ENCODE results near the gene GPX8. TPM values are rescaled to one million over a fixed set of nuclear protein-coding genes. Genes with fewer than 3 reads are reported as not detected.

The GPX8 gene
- polyA plus RNA-seq, 3 donors = not detected

GRCh38 chr5:55172937-55173686 lies 13.1 kb downstream of the GPX8 start, which contains the start of gene CDC20B:
Gene CDC20B, minus strand, starts transcription at chr5:55173177. Its CDS starts 177 bp downstream, at chr5:55173000.
- H3K27ac Mint-ChIP-seq = peak within 1 kb of the TSS; percentile 50 to 91 (median 80)
- H3K36me3 Mint-ChIP-seq = peaks cover 0 to 6% of the 10 kb centered on the region in 2 donors
- peak within 1 kb of the TSS; percentile 77 for H3K4me2 ChIP-seq (replicated peaks; ENCODE audit: extremely low read depth, low read length, poor library complexity, severe bottlenecking)
- WGBS (ENCODE audit: insufficient coverage) = under 1% methylated on average over 57 of the region's 69 CpGs
- peaks cover 57 to 78% of the 10 kb centered on the region in 2 donors for H3K27me3 ChIP-seq (ENCODE audit: control insufficient read depth in 2 of 2, insufficient read depth in 2 of 2, low read length in 2 of 2)
- DNase-seq = peak; percentile 55 to 79 (median 57)
- H3K4me3 Mint-ChIP-seq = peak within 1 kb of the TSS; percentile 84 to 94
- peaks cover 2 to 22% (median 7%) of the 10 kb centered on the region in 7 donors for H3K9me3 Mint-ChIP-seq
- peaks cover 36% of the 10 kb centered on the region for H3K4me1 Mint-ChIP-seq
- peak within 1 kb of the TSS in 1 of 2 donors; percentile 60 for H3K27ac ChIP-seq (ENCODE audit: low read depth in 1 of 2, low read length in 2 of 2)
- peak within 1 kb of the TSS; percentile 80 for H2AFZ ChIP-seq (ENCODE audit: insufficient read depth, low read depth, low read length, poor library complexity, severe bottlenecking)
- TF ChIP-seq, protein P1, sequence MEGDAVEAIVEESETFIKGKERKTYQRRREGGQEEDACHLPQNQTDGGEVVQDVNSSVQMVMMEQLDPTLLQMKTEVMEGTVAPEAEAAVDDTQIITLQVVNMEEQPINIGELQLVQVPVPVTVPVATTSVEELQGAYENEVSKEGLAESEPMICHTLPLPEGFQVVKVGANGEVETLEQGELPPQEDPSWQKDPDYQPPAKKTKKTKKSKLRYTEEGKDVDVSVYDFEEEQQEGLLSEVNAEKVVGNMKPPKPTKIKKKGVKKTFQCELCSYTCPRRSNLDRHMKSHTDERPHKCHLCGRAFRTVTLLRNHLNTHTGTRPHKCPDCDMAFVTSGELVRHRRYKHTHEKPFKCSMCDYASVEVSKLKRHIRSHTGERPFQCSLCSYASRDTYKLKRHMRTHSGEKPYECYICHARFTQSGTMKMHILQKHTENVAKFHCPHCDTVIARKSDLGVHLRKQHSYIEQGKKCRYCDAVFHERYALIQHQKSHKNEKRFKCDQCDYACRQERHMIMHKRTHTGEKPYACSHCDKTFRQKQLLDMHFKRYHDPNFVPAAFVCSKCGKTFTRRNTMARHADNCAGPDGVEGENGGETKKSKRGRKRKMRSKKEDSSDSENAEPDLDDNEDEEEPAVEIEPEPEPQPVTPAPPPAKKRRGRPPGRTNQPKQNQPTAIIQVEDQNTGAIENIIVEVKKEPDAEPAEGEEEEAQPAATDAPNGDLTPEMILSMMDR (IDR thresholded peaks at IDR 0.05) = no peak
- peaks cover 0 to 13% of the 10 kb centered on the region in 2 donors for H3K9me3 ChIP-seq (replicated peaks in 1 of 2; ENCODE audit: control insufficient read depth in 1 of 2, insufficient read depth in 1 of 2, low read length in 2 of 2)
- H3K9ac ChIP-seq (ENCODE audit: insufficient read depth, low read length, poor library complexity, severe bottlenecking) = peak within 1 kb of the TSS; percentile 38
- peak within 1 kb of the TSS; percentile 48 to 73 (median 55) for H3K4me3 ChIP-seq (replicated peaks in 1 of 3; ENCODE audit: low read depth in 2 of 3, low read length in 3 of 3)
- peaks cover 68 to 79% (median 70%) of the 10 kb centered on the region in 3 donors for H3K27me3 Mint-ChIP-seq (ENCODE audit: low read depth in 3 of 3)
- H3K4me1 ChIP-seq (ENCODE audit: control insufficient read depth in 1 of 2, insufficient read depth in 2 of 2, low read length in 2 of 2) = peaks cover 32 to 34% of the 10 kb centered on the region in 2 donors
- intact Hi-C loops (cut with micrococcal nuclease) = no loop called here
- no peaks in the 10 kb centered on the region for H4K20me1 ChIP-seq (ENCODE audit: insufficient read depth, low read length)
- H3K79me2 ChIP-seq (ENCODE audit: insufficient read depth, low read length) = no peaks in the 10 kb centered on the region
- no peaks in the 10 kb centered on the region for H3K36me3 ChIP-seq (replicated peaks in 1 of 2; ENCODE audit: control insufficient read depth in 1 of 2, insufficient read depth in 2 of 2, low read length in 2 of 2)

DNA sequence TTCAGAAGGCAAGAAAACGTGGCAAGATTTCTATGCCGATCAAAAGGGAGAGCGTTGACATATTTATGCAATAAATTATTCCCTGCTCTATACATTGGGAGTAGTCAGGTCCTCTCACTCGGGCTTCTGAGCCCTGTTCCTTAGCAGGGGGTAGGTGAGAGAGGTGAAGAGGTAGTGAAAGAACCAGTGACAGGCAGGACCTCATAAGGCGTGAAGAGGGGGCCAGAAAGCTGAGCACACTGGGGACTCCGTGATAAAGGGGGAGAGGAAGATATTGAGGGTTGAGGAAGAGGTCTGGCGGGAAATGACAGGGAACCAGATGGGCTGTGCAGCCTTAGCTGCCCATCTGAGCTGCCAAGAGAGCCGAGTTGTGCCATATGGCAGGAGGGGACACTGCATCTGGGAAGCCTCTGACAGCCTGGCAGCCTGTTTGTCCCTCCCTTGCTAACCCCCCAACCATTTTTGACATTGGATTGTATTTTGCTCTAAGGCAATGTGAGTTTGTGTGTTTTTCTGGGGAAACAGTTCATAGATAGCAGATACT lies 13.8 kb downstream of the GPX8 start:
- Histone ChIP-seq H3K27ac (ENCODE audit: low read depth in 1 of 2, low read length in 2 of 2) (peak overlapping the region in 1 of 2 donors; percentile 21), H3K9me3 (replicated peaks in 1 of 2; ENCODE audit: control insufficient read depth in 1 of 2, insufficient read depth in 1 of 2, low read length in 2 of 2) (peaks cover 0 to 13% of the 10 kb centered on the region in 2 donors), H4K20me1 (ENCODE audit: insufficient read depth, low read length) (no peaks in the 10 kb centered on the region), H3K4me2 (replicated peaks; ENCODE audit: extremely low read depth, low read length, poor library complexity, severe bottlenecking) (peak overlapping the region; percentile 77), H3K79me2 (ENCODE audit: insufficient read depth, low read length) (no peaks in the 10 kb centered on the region), H3K4me3 (replicated peaks in 1 of 3; ENCODE audit: low read depth in 2 of 3, low read length in 3 of 3) (peak overlapping the region; percentile 41 to 73 (median 55)), H3K27me3 (ENCODE audit: control insufficient read depth in 2 of 2, insufficient read depth in 2 of 2, low read length in 2 of 2) (peaks cover 60 to 78% of the 10 kb centered on the region in 2 donors), H3K9ac (ENCODE audit: insufficient read depth, low read length, poor library complexity, severe bottlenecking) (no peak overlapping the region), H3K4me1 (ENCODE audit: control insufficient read depth in 1 of 2, insufficient read depth in 2 of 2, low read length in 2 of 2) (peaks cover 32 to 34% of the 10 kb centered on the region in 2 donors), H2AFZ (ENCODE audit: insufficient read depth, low read depth, low read length, poor library complexity, severe bottlenecking) (peak overlapping the region; percentile 73), H3K36me3 (replicated peaks in 1 of 2; ENCODE audit: control insufficient read depth in 1 of 2, insufficient read depth in 2 of 2, low read length in 2 of 2) (no peaks in the 10 kb centered on the region)
- peaks cover 2 to 22% (median 7%) of the 10 kb centered on the region in 7 donors for H3K9me3 Mint-ChIP-seq
- WGBS (ENCODE audit: insufficient coverage) = 0% methylated on average over 4 of the region's 8 CpGs
- peaks cover 66 to 78% (median 71%) of the 10 kb centered on the region in 3 donors for H3K27me3 Mint-ChIP-seq (ENCODE audit: low read depth in 3 of 3)
- H3K36me3 Mint-ChIP-seq = peaks cover 0 to 7% of the 10 kb centered on the region in 2 donors
- peak overlapping the region in 4 of 7 donors; percentile 56 to 81 (median 68) for H3K27ac Mint-ChIP-seq
- H3K4me1 Mint-ChIP-seq = peaks cover 36% of the 10 kb centered on the region
- no peak for DNase-seq
- TF ChIP-seq, protein P1 (IDR thresholded peaks at IDR 0.05) = no peak
- H3K4me3 Mint-ChIP-seq = peak overlapping the region; percentile 77 to 94
- intact Hi-C loops (cut with micrococcal nuclease) = no loop called here
